GM19452 (cell line): Measurements from ENCODE around the gene YY1AP1.
"Not testable (repeated sequence)": the region's sequence is repeated elsewhere in the genome, so short reads cannot be mapped to it uniquely, and the experiment has no call there.

Source experiments
- ATAC-seq: cut with Tn5 transposase; IDR thresholded peaks from one replicate; pipeline ENCODE4 v1.9.1; 2021; ENCODE audit not compliant: unreplicated experiment

Gene YY1AP1

GRCh38 chr1:155696524-155696923 lies 8.0 kb upstream of the YY1AP1 start:
- ATAC-seq: no peak

DNA sequence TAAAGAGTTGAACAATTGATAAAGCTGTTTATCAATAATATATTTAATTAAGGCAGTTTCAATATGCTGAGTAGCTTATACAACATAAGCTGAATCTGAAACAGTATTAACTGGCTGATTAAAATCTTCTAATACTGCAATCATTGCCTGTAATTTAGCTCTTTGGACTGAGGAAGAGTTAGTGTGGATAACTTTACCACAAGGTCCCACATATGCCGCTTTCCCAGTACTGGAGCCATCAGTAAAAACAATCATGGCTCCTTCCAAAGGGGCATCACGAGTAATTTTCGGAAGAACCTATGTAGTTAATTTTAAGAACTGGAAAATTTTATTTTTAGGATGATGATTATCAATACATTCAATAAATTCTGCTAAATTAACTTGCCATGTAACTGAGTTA lies 7.0 kb upstream of the YY1AP1 start:
- no peak for ATAC-seq

DNA sequence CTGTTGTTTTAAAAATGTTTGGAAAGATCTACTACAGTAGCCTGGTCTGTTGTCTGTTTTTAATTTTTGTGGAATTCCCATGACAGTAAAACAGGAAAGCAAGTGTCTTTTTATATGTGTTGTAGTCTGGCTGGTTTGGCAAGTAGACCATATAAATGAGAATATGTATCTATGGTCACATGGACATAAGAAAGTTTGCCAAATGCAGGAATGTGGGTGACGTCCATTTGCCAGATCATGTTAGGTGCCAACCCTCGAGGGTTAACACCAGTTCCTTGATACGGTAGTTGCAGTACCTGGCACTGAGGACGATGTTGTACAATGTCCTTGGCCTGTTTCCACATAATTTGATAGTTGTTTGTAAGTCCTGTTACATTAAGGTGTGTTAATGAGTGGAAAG lies 6.5 kb upstream of the YY1AP1 start:
- ATAC-seq: no peak

DNA sequence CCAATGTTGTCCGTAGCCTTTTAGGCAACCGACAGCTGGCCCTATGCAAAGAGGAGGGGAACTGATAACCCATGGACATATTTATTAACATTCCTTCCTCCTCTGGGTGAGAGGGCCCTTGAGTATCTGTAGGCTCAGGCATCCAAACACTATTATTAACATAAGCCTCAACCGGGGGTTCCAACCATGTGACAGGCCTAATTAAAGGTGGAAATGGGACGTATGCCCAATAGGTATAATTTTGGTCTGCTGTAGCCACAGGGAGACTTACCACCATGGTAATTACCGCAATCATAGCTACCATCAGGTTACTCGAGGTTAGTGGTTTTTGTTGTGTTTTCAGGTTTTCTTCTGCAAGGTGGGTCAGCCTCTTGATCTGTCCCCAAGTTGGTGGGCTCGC lies 5.6 kb upstream of the YY1AP1 start:
- no peak for ATAC-seq

DNA sequence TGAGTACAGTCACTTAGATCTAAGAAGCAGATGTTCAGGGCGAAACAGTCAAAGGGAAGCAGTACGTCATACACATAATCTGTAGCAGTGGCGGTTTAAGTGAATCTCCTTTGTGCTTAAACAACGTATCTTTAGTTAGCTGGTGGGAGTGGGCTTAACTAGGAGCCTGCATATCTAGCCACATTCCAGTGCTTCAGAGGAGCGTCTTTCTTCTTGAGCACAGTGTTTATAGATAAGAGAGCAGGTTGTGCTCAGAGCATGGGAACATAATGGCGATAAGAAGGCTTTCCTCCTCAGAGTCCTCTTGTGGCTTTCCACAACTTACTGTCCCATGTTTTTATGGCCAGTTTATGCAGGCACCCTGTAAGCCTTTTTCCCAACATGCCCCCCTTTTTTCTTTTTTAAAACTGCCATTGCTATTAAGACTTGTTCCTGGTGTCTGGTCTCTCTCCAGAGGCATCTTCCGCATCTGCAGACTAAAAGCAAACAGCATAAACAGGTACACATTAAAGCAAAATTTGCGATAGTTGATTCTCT lies 3.5 kb upstream of the YY1AP1 start:
- no peak for ATAC-seq

- peak; percentile 3 for ATAC-seq
Measured at GRCh38 chr1:155689081-155689607, 570 bp upstream of the YY1AP1 start, which contains the start of gene DAP3. Gene DAP3 (plus strand): TSS chr1:155689091. CDS start chr1:155709780, 20,689 bp downstream.

- peak; percentile 24 for ATAC-seq
Measured at GRCh38 chr1:155687705-155688323, 760 bp downstream of the YY1AP1 start.

DNA sequence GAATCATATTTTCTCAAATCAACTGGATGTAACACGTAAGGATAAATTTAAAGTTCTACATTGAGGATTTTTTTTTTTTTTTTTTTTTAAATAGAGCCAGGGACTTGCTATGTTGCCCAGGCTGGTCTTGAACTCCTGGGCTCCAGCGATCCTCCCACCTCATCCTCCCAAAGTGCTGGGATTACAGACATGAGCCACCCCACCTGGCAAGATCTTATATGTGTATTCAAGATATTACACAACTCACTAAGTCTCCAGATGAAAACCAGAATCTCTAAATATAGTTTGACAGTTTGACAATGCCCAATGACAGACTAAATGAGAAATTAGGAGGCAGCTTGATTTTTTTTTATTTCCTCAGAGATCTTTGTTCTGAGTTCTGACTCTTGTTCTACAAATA lies 6.8 kb downstream of the YY1AP1 start:
- no peak for ATAC-seq

DNA sequence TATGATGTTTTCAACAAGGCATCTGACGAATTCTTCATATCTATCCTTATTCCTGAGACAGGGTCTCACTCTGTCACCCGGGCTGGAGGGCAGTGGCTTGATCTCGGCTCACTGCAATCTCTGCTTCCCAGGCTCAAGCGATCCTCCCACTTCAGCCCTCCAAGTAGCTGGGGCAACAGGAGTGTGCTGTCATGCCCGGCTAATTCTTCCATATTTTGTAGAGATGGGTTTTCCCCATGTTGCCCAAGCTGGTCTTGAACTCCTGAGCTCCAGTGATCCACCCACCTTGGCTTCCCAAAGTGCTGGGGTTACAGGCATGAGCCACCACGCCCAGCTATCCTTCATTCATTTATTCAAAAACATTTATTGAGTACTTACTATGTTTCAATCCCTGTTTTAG lies 8.0 kb downstream of the YY1AP1 start:
- no peak for ATAC-seq

DNA sequence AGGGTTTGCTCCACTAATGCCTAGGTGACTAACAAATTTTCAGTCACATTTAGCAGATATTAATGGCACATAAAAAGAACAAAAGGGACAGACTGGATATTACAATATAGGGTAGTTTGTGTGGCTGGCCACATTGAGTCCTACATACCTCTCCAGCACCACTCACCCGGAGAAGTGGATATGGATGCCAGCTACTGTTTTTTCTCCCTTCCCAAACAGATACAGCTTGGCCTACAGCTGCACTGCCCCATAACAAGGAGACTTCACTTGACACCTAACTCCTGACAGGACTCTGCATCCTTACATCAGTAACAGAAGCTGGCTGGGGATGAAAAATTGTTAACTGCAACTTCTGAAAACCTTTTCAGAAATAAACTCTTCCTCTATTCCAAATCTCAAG lies 9.6 kb downstream of the YY1AP1 start:
- ATAC-seq: not testable (repeated sequence)

DNA sequence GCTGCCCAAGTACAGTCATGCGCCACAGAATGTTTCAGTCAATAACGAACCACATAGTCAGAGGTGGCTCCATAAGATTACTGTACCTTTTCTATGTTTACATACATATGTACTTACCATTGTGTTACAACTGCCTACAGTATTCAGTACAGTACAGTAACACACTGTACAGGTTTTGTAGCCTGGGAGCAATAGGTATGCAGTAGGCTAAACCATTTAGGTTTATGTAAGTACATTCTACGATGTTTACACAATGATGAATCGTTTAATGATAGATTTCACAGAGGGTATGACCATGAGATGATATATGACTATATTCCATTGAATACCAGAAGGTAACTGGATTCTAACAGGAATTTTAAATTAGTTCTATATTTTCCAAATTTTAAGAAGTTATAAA lies 10.5 kb downstream of the YY1AP1 start:
- ATAC-seq: no peak

GRCh38 chr1:155673003-155673402 lies 15.6 kb downstream of the YY1AP1 start:
- ATAC-seq: no peak

DNA sequence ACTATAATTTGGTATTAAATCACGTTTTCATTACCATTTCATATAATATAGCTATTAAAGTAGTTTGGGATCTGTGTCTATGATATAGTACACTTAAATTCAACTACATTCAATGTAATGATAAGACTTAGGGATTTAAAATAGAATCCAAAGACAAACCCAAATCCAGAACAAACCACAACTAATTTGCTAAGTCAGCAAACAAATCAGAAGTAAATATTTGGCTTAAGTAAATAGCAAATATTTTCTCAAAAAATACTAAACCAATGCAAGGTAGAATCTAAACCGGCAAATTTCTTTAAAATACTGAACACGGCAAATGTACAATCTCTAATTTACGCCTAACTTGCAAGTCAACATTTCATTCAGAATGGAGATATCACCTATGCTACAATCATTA lies 16.8 kb downstream of the YY1AP1 start:
- ATAC-seq: no peak

- ATAC-seq: no peak
Measured at GRCh38 chr1:155669233-155670162, 19.1 kb downstream of the YY1AP1 start.

DNA sequence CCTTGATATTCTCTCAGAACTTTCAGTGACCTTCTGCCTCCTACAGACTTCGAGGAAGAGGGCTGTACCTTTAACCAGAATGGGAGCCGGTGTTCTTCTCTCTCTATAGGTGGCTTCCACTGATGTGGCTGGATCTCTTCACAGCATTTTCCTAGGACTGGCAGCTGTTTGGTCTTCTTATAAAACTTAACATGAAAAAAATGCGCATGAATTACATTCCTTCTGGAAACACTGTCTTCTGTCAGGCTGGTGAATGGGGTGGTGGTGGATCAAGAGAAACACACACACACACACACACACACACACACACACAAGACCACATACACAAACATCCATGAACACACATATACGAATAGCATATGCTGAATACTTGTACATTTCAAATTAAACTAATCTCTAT lies 27.3 kb downstream of the YY1AP1 start:
- not testable (repeated sequence) for ATAC-seq

GRCh38 chr1:155657463-155657862 lies 31.1 kb downstream of the YY1AP1 start:
- no peak for ATAC-seq

- no peak for ATAC-seq
Measured at GRCh38 chr1:155652951-155653350, 35.6 kb downstream of the YY1AP1 start.

DNA sequence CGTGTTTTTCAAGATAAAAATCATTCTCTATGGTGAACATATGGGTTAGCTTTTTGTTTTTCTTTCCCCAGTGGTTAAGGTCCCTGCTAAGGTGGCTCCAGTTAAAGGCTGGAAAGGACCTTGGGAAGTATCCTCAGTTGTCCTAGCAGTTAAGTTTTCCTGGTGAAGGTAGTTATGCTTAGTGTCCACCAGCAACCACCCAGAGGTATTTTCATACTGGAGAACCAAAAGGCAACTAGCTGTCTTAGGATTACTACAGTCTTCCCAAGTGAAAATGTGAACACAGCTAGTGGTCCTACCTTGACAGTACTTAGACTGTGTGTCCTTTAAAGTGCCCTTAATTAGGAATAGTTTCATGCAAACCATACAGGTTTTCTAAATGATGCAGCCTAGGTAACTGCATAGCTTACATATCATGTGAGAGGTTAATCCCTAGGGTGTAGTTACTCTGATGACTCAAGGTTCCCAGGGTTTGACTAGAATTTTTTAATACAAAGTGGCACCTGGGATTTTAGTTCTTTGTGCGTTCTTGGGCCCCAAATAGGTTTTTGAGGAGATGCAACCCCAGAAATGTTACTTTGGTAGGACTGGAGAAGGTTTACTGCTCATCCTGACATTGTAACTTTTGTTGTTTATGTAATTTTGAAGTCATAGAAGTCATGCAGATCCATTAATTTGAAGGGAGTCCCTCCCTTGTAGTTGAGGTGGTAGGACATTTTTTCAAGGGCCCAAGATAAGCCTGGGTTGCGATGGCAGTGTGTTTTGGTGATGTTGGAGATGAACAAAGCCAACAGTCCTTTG lies 36.5 kb downstream of the YY1AP1 start:
- ATAC-seq: no peak

GRCh38 chr1:155650231-155650757 lies 38.3 kb downstream of the YY1AP1 start:
- ATAC-seq: no peak

GRCh38 chr1:155649676-155650075 lies 38.9 kb downstream of the YY1AP1 start:
- no peak for ATAC-seq
